NCI-H1694 (cell line): ENCODE measurements around the gene PLCB1.
"Not testable (repeated sequence)": the region's sequence is repeated elsewhere in the genome, so short reads cannot be mapped to it uniquely, and the experiment has no call there.

ENCODE experiments used
- DNase-seq: peaks from one replicate; lab custom pipeline; 2025; lab: John Stamatoyannopoulos, UW

PLCB1 gene

GRCh38 chr20:8368670-8369069, 236.6 kb downstream of the PLCB1 start:
- DNase-seq, result no peak

GRCh38 chr20:8369311-8369710, 237.2 kb downstream of the PLCB1 start:
- no peak for DNase-seq

- no peak for DNase-seq
Measured at GRCh38 chr20:8370774-8371173, 238.7 kb downstream of the PLCB1 start.

- DNase-seq, result no peak
Measured at GRCh38 chr20:8372824-8373380, 240.8 kb downstream of the PLCB1 start.

GRCh38 chr20:8373579-8373978, 241.5 kb downstream of the PLCB1 start:
- DNase-seq, result no peak

GRCh38 chr20:8375898-8376297, 243.8 kb downstream of the PLCB1 start:
- no peak for DNase-seq

- DNase-seq, result no peak
Measured at GRCh38 chr20:8376940-8377339, 244.9 kb downstream of the PLCB1 start.

GRCh38 chr20:8379125-8379524, 247.1 kb downstream of the PLCB1 start:
- DNase-seq, result not testable (repeated sequence)

- DNase-seq, result peak; percentile 57
Measured at GRCh38 chr20:8385247-8385646, 253.2 kb downstream of the PLCB1 start.

GRCh38 chr20:8386991-8387390, 254.9 kb downstream of the PLCB1 start:
- no peak for DNase-seq

- no peak for DNase-seq
Measured at GRCh38 chr20:8388141-8388540, 256.1 kb downstream of the PLCB1 start.

GRCh38 chr20:8388707-8389106, 256.6 kb downstream of the PLCB1 start:
- peak; percentile 1 for DNase-seq

GRCh38 chr20:8389381-8390036, 257.4 kb downstream of the PLCB1 start:
- peak; percentile 61 for DNase-seq

- no peak for DNase-seq
Measured at GRCh38 chr20:8390037-8390433, 258.0 kb downstream of the PLCB1 start.

- DNase-seq, result no peak
Measured at GRCh38 chr20:8390500-8390899, 258.4 kb downstream of the PLCB1 start.

GRCh38 chr20:8393381-8393780, 261.3 kb downstream of the PLCB1 start:
- DNase-seq, result no peak

- DNase-seq, result no peak
Measured at GRCh38 chr20:8394308-8394945, 262.4 kb downstream of the PLCB1 start.

GRCh38 chr20:8395956-8396355, 263.9 kb downstream of the PLCB1 start:
- DNase-seq, result no peak

- no peak for DNase-seq
Measured at GRCh38 chr20:8398263-8399051, 266.4 kb downstream of the PLCB1 start.

- DNase-seq, result no peak
Measured at GRCh38 chr20:8399947-8400346, 267.9 kb downstream of the PLCB1 start.

GRCh38 chr20:8400486-8400885, 268.4 kb downstream of the PLCB1 start:
- DNase-seq, result no peak

- no peak for DNase-seq
Measured at GRCh38 chr20:8401556-8401955, 269.5 kb downstream of the PLCB1 start.

- DNase-seq, result no peak
Measured at GRCh38 chr20:8402798-8403197, 270.7 kb downstream of the PLCB1 start.
